ENCODE data around the gene TMEM54. TPM values are rescaled to one million over a fixed set of nuclear protein-coding genes. Genes with fewer than 3 reads are reported as not detected.

The TMEM54 gene
- total and polyA plus RNA-seq, 9 of the 15 experiments (the other 6 are each of a cell fraction or from before 2014, with no cell fraction given): 1.00 to 16.2 (median 8.2) TPM

DNA sequence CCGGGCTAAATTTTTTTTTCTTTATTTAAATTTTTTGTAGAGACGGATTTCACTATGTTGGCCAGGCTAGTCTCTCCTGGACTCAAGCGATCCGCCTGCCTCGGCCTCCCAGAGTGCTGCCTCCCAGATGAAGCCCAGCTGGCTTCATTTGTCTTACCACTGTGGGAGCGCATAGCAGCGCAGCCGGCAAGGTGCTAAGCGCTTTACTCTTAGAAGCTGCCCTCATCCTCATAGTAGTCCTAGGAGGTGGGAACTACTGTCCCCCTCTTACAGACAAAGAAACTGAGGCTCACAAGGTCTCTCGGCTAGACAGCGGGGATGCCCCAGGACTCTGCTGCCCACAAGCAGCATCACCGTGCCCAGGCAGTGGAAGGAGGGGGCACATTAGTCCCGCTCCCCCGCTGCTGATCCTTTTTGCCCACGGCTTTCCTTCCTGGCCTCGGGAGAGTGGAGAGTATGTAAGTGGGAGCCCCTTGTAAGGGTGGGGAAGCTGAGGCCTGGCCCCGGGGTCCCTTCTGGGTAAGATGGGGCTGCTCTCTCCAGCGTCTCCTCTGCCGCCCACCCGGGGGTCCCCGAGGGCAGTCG is 726 bp downstream of the TMEM54 start:
- CTCF ChIA-PET (ENCODE audit: low intra/inter-chr PET ratio): no interaction called here
- POLR2A ChIA-PET: interaction anchor here (0.5 to 1.1 kb wide), 3 partner anchors 25 to 146 kb away, joined by 3 to 4 read pairs (median 4); no protein-coding TSS in a partner anchor
- no peaks in the 10 kb centered on the region for H3K36me3 ChIP-seq (ENCODE audit: control insufficient read depth, insufficient read depth, low read length)
- H3K9me1 ChIP-seq (ENCODE audit: control insufficient read depth, insufficient read depth, low read length): no peaks in the 10 kb centered on the region
- H3K9ac ChIP-seq (ENCODE audit: insufficient read depth in 1 of 2, low read depth in 2 of 2, low read length in 2 of 2): peak overlapping the region; percentile 38 to 80; a peak in 2 of 4 replicates
- FAIRE-seq (no peak), DNase-seq (ENCODE audit: extremely low read depth in 1 of 4, low spot score in 3 of 4) (no peak), ATAC-seq (0 out of 3 replicates have a peak, but pooled peaks have one; percentile 7)
- H3K4me1 ChIP-seq (replicated peaks in 1 of 2; ENCODE audit: control insufficient read depth in 2 of 2, insufficient read depth in 2 of 2, low read length in 2 of 2): peaks cover 6 to 15% of the 10 kb centered on the region in 2 experiments; a peak in 4 of 5 replicates
- BruUV-seq (replicated peaks): no TSS peak
- peak overlapping the region; percentile 67 for H3K4me2 ChIP-seq (ENCODE audit: insufficient read depth, low read length)
- peaks cover 23% of the 10 kb centered on the region for H4K20me1 ChIP-seq (replicated peaks; ENCODE audit: control insufficient read depth, insufficient read depth, low read length)
- H2AFZ ChIP-seq (ENCODE audit: low read depth, low read length): peak overlapping the region; percentile 58
- H3K79me2 ChIP-seq (ENCODE audit: control insufficient read depth, insufficient read depth, low read length): no peaks in the 10 kb centered on the region
- TF ChIP-seq SIX5 (IDR thresholded peaks at IDR 0.05; ENCODE audit: borderline replicate concordance in 1 of 2, insufficient read depth in 1 of 2, low read depth in 1 of 2, low read length in 2 of 2) (no peak), CTBP1 (IDR thresholded peaks at IDR 0.05; ENCODE audit: borderline replicate concordance) (no peak), SRSF9 (IDR thresholded peaks at IDR 0.05; ENCODE audit: borderline replicate concordance, low read depth, low read length) (no peak), FOXA3 (CRISPR knock-in tag; conservative IDR thresholded peaks at IDR 0.05 in 1 of 2, IDR thresholded peaks at IDR 0.05 in 1 of 2) (no peak), EP300 (IDR thresholded peaks at IDR 0.05; ENCODE audit: low read length) (no peak), ZNF316 (IDR thresholded peaks at IDR 0.05) (no peak), TFAM (CRISPR knock-in tag; conservative IDR thresholded peaks at IDR 0.05) (no peak), HCFC1 (IDR thresholded peaks at IDR 0.05; ENCODE audit: low read depth, low read length) (no peak), NCOA1 (IDR thresholded peaks at IDR 0.05; ENCODE audit: low read depth) (no peak), ZNF76 (CRISPR knock-in tag; IDR thresholded peaks at IDR 0.05; ENCODE audit: borderline replicate concordance) (no peak)
- TF ChIP-seq, protein P1, sequence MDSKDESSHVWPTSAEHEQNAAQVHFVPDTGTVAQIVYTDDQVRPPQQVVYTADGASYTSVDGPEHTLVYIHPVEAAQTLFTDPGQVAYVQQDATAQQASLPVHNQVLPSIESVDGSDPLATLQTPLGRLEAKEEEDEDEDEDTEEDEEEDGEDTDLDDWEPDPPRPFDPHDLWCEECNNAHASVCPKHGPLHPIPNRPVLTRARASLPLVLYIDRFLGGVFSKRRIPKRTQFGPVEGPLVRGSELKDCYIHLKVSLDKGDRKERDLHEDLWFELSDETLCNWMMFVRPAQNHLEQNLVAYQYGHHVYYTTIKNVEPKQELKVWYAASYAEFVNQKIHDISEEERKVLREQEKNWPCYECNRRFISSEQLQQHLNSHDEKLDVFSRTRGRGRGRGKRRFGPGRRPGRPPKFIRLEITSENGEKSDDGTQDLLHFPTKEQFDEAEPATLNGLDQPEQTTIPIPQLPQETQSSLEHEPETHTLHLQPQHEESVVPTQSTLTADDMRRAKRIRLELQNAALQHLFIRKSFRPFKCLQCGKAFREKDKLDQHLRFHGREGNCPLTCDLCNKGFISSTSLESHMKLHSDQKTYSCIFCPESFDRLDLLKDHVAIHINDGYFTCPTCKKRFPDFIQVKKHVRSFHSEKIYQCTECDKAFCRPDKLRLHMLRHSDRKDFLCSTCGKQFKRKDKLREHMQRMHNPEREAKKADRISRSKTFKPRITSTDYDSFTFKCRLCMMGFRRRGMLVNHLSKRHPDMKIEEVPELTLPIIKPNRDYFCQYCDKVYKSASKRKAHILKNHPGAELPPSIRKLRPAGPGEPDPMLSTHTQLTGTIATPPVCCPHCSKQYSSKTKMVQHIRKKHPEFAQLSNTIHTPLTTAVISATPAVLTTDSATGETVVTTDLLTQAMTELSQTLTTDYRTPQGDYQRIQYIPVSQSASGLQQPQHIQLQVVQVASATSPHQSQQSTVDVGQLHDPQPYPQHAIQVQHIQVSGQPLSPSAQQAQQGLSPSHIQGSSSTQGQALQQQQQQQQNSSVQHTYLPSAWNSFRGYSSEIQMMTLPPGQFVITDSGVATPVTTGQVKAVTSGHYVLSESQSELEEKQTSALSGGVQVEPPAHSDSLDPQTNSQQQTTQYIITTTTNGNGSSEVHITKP (IDR thresholded peaks at IDR 0.05; ENCODE audit: partially characterized antibody): no peak
- TF ChIP-seq, protein P2, sequence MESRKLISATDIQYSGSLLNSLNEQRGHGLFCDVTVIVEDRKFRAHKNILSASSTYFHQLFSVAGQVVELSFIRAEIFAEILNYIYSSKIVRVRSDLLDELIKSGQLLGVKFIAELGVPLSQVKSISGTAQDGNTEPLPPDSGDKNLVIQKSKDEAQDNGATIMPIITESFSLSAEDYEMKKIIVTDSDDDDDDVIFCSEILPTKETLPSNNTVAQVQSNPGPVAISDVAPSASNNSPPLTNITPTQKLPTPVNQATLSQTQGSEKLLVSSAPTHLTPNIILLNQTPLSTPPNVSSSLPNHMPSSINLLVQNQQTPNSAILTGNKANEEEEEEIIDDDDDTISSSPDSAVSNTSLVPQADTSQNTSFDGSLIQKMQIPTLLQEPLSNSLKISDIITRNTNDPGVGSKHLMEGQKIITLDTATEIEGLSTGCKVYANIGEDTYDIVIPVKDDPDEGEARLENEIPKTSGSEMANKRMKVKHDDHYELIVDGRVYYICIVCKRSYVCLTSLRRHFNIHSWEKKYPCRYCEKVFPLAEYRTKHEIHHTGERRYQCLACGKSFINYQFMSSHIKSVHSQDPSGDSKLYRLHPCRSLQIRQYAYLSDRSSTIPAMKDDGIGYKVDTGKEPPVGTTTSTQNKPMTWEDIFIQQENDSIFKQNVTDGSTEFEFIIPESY (CRISPR knock-in tag; IDR thresholded peaks at IDR 0.05): no peak; the same call in 1 of the 2 replicates
- TF ChIP-seq, protein P3, sequence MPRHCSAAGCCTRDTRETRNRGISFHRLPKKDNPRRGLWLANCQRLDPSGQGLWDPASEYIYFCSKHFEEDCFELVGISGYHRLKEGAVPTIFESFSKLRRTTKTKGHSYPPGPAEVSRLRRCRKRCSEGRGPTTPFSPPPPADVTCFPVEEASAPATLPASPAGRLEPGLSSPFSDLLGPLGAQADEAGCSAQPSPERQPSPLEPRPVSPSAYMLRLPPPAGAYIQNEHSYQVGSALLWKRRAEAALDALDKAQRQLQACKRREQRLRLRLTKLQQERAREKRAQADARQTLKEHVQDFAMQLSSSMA (CRISPR knock-in tag; IDR thresholded peaks at IDR 0.05): no peak
- H3K4me3 ChIP-seq: peak overlapping the region; percentile 49
- in situ Hi-C loops (cut with MboI) (no loop called here), intact Hi-C loops (cut with micrococcal nuclease) (no loop called here)
- WGBS (ENCODE audit: insufficient coverage, low coverage, missing lambda C conversion rate): 24% methylated on average over 22 of the region's 22 CpGs
- no peaks in the 10 kb centered on the region for H3K9me3 ChIP-seq (replicated peaks; ENCODE audit: control insufficient read depth, insufficient read depth, low read depth, low read length)
- H3K27ac ChIP-seq (ENCODE audit: extremely low read depth, low read depth, low read length): no peak overlapping the region
- H3K27me3 ChIP-seq (ENCODE audit: control insufficient read depth in 2 of 2, insufficient read depth in 2 of 2, low read length in 2 of 2): peaks cover 9 to 67% of the 10 kb centered on the region in 2 experiments

All from K562 (cell line).